ENCODE data around the gene RUNX1.

- TF ChIP-seq CTCF (IDR thresholded peaks at IDR 0.05; ENCODE audit: low read depth, low read length) (no peak), POLR2A (IDR thresholded peaks at IDR 0.05; ENCODE audit: extremely low read depth, insufficient read length) (no peak), MAX (IDR thresholded peaks at IDR 0.05; ENCODE audit: low read depth, low read length) (no peak), MYC (IDR thresholded peaks at IDR 0.05; ENCODE audit: low read depth, low read length) (no peak)
These were observed 42.4 kb upstream of the RUNX1 start for GRCh38 chr21:35091496-35091895.
